GM18526 (cell line): Measurements from ENCODE around the gene NT5DC3.

ENCODE experiments used
- POLR2A ChIP-seq: IDR thresholded peaks from 3 replicates; pipeline ENCODE4 v1.6.1; 2011; ENCODE audit not compliant: insufficient read length; ENCODE audit errors: extremely low read depth

The NT5DC3 gene

GRCh38 chr12:103865151-103865730, 24.2 kb upstream of the NT5DC3 start:
- no peak for TF ChIP-seq POLR2A

DNA sequence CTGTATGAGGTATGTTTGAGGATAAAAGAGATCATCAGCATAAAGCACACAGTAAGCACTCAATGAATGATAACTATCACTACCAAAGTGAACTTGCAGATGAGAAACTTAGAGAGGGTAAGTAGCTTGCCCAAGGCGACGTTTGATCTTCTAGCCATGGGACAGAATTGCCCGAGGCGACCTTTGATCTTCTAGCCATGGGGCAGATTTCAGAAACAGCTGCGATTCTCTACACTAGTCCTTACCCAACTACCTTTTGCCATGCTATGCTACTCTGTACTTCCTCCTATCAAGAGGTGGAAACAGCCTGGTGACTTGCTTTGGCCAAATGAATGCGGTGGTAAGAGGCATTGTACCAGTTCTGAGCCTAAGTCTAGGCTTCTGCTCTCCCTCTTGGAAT, 23.7 kb upstream of the NT5DC3 start:
- no peak for TF ChIP-seq POLR2A

DNA sequence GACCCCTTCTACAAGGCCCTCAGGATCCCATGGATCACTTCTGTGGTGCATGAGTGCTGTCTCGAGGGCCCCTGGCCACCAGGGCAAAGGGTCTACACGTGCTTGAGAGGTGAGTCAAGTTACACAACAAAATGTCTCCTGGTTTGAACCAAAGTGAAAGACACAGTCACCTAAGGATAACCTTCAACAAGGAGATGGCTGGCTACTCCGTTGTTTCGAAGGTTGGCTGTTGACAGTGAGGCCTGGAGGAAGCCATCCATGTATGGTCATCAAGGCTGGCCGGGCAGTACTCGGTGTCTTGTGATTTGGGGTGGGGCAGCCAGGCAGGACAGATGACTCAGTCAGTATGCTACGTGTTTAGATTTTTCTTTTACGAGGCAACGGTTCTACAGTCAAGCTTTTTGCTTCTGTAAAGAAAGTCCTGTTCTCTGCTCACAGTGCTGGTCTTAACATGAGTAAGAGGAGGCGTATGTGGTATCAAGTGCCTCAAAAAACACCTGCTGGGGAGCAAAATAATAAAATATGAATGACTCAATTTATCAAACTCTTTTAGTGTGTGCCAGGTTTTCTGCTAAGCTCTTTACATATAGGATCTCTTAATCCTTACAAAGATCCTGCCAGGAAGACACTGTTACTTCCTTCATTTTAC, 18.0 kb upstream of the NT5DC3 start:
- no peak for TF ChIP-seq POLR2A

- no peak for TF ChIP-seq POLR2A
These were observed 17.3 kb upstream of the NT5DC3 start for GRCh38 chr12:103858335-103858734.

DNA sequence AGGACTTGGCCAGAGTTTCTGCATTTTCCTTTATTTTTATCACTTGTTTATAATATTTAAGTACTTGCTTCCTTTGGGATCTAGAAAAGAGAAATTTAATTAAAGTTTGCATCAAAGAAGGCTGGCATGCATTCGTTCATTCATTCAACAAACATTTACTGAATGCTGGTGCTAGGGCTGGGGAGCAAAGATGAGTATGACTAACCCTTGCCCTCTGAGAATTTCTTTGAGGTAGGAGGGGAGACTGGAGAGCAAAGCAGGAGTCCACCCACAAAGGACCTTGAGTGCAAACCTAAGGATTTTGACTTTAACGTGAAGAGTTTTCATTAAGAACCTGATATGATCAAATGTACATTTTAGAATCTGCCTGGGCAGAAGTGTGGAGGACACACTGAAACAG, 16.1 kb upstream of the NT5DC3 start:
- TF ChIP-seq POLR2A, result no peak

DNA sequence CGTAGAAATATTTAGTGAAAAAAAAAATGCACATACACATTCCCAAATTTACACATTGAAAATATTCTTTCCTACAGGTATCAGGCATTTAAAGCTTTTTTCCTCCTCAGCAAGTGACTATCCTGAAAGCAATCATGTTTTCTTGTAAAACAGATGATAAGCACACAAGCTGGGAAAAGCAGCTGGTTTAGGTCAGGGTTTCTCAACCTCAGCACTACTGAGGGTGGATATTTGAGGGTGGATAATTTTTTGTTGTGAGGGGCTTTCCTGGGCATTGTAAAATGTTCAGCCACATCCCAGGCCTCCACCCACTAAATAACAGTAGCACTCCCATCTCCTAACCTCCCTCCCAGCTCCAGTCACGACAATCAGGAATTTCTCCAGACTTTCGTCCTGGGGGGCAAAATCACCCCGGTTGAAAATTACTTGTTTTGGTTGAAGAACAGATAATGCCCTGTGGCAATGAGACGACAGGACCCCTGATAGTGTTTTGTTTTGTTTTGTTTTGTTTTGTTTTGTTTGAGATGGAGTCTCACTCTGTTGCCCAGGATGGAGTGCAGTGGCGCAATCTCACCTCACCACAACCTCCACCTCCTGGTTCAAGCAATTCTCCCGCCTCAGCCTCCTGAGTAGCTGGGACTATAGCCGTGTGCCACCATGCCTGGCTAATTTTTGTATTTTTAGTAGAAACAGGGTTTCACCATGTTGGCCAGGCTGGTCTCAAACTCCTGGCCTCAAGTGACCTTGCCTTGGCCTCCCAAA, 15.0 kb upstream of the NT5DC3 start:
- no peak for TF ChIP-seq POLR2A

- no peak for TF ChIP-seq POLR2A
These were observed 14.1 kb upstream of the NT5DC3 start for GRCh38 chr12:103855036-103855712.

DNA sequence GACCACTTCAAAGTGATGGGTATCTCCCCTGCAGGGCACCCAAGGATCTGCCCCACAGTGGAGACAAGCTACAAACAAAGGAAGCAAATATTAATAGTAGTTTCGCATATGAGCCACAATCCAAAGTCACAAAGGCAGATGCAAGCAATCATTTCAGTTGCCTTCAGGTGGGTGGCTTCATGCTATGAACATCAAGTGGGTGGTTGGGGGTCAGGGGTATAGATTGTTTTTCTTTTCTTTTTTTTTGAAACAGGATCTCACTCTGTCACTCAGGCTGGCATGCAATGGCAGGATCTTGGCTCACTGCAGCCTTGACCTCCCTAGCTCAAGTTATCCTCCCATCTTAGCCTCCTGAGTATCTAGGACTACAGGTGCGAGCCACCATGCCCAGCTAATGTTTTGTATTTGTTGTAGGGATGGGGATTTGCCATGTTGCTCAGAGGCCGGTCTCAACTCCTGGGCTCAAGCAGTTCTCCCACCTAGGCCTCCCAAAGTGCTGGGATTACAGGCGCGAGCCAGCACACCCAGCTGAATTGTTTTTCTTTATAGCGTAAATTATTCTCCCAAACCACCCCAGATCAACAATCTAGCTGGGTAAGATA, 13.4 kb upstream of the NT5DC3 start:
- no peak for TF ChIP-seq POLR2A

GRCh38 chr12:103852498-103852997, 11.5 kb upstream of the NT5DC3 start:
- TF ChIP-seq POLR2A, result no peak

DNA sequence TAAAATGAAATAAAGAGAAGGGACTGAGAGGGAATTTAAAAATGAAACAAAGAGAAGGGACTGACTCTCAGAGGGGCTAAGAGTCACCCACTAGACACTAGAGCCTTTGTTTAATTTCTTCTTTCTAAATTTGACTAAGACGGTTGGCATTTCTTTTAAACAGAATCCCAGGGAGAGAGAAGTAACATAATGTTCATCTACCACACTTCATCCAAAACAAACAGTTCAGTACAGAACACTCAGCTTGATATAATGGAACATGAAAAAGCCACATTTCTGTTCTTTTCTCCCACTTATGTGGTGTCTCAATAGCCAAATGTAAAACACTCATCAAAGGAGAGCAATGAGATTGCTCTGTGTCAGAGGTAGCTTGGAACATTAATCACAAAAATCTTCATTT, 10.1 kb upstream of the NT5DC3 start:
- TF ChIP-seq POLR2A, result no peak

- no peak for TF ChIP-seq POLR2A
These were observed 9.4 kb upstream of the NT5DC3 start for GRCh38 chr12:103850429-103850828.

DNA sequence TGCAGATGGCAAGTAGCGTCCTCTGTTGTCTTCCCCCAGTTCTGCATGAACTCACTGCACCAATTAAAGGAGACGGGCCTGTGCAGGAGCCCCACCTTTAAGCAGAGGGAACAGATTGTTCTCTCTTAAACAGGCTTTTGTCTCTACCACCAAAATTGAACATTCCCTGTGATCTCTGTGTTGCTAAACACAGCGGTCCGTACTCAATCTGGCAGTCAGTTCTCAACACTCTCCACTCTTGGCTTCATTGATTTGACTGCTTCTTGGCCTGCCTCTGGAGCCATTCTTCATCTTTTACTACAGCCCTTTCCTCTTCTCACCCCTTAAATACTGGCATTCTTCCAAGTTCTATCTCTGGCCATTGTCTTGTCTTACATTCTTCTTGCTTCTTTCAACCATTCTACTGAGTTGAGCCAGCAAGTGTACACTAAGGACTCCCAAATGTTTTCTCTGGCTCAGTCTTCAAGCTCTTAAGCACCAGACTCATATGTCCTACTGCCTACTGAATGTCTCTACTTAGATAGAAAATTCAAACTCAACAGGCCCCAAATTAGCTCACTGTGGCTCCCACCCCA, 8.0 kb upstream of the NT5DC3 start:
- no peak for TF ChIP-seq POLR2A

GRCh38 chr12:103848143-103848542, 7.1 kb upstream of the NT5DC3 start:
- TF ChIP-seq POLR2A, result no peak

- TF ChIP-seq POLR2A, result no peak
These were observed 5.4 kb upstream of the NT5DC3 start for GRCh38 chr12:103846415-103846814.

DNA sequence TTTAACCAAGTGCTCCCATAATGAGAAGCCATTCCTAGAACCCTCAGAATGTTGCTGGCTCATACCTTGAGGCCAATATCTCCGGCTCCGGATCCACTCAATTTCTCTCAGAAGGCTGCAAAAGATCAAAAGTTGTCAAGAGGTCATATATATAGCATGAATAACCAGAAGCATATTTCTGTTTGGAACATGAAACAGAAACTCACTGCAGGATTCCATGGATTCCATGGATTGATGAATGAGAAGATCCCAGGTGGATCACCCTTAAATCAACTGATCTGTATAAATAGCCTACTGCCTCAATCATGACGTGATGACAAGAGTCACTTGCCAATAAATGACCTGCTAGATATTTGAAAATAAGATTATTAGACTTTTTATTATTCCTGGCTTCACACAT, 3.3 kb upstream of the NT5DC3 start:
- TF ChIP-seq POLR2A, result no peak
